Trophoblast cell (in vitro differentiated cells and primary cell): ENCODE data around the gene EPN2.

Source experiments
- DNase-seq, 2 donors: peaks; one replicate each; pipeline ENCODE4 v3.0.0-alpha.2; 2016
- H2AFZ ChIP-seq: 2 replicates; pipeline ENCODE4 v1.6.1; 2013; ENCODE audit warnings: low read length, moderate library complexity, mild to moderate bottlenecking; ENCODE audit not compliant: insufficient read depth, poor library complexity
- H2AK5ac ChIP-seq: 2 replicates; pipeline ENCODE4 v1.6.1; 2013; ENCODE audit warnings: mild to moderate bottlenecking, low read length
- H2BK120ac ChIP-seq: 2 replicates; pipeline ENCODE4 v1.6.1; 2013; ENCODE audit warnings: low read length, mild to moderate bottlenecking, moderate library complexity; ENCODE audit not compliant: insufficient read depth, poor library complexity
- H2BK12ac ChIP-seq: 2 replicates; pipeline ENCODE4 v1.6.1; 2013; ENCODE audit warnings: mild to moderate bottlenecking, low read length, moderate library complexity
- H2BK5ac ChIP-seq: 2 replicates; pipeline ENCODE4 v1.6.1; 2013; ENCODE audit warnings: low read length, low read depth, moderate library complexity, mild to moderate bottlenecking; ENCODE audit not compliant: poor library complexity
- H3K14ac ChIP-seq: 2 replicates; pipeline ENCODE4 v1.6.1; 2013; ENCODE audit warnings: mild to moderate bottlenecking, low read length
- H3K18ac ChIP-seq: 2 replicates; pipeline ENCODE4 v1.6.1; 2013; ENCODE audit warnings: mild to moderate bottlenecking, low read length
- H3K23ac ChIP-seq: 2 replicates; pipeline ENCODE4 v1.6.1; 2013; ENCODE audit warnings: low read length
- H3K27ac ChIP-seq: 2 replicates; pipeline ENCODE4 v1.5.1; 2013; ENCODE audit warnings: low read depth, mild to moderate bottlenecking, inconsistent platforms, low read length, moderate library complexity
- H3K27me3 ChIP-seq: 2 replicates; pipeline ENCODE4 v1.6.1; 2013; ENCODE audit warnings: inconsistent platforms, mild to moderate bottlenecking, low read length, moderate library complexity; ENCODE audit not compliant: insufficient read depth
- H3K36me3 ChIP-seq, 2 experiments: 1 replicate in 1 of 2; 2 replicates in 1 of 2; pipeline ENCODE4 v1.6.1; 2013; ENCODE audit warnings: low read length in 2 of 2, mild to moderate bottlenecking in 2 of 2, moderate library complexity in 1 of 2; ENCODE audit not compliant: insufficient read depth in 2 of 2, control insufficient read depth in 1 of 2
- H3K4ac ChIP-seq: 2 replicates; pipeline ENCODE4 v1.6.1; 2013; ENCODE audit warnings: low read depth, mild to moderate bottlenecking, low read length, moderate library complexity
- H3K4me1 ChIP-seq, 2 experiments: 1 replicate in 1 of 2; 2 replicates in 1 of 2; pipeline ENCODE4 v1.6.1; 2013; ENCODE audit warnings: low read length in 2 of 2, mild to moderate bottlenecking in 2 of 2, moderate library complexity in 1 of 2; ENCODE audit not compliant: insufficient read depth in 2 of 2, control insufficient read depth in 1 of 2
- H3K4me2 ChIP-seq: 2 replicates; pipeline ENCODE4 v1.6.1; 2013; ENCODE audit warnings: inconsistent platforms, mild to moderate bottlenecking, low read length, moderate library complexity
- H3K4me3 ChIP-seq: 2 replicates; pipeline ENCODE4 v1.5.1; 2013; ENCODE audit warnings: mild to moderate bottlenecking, low read depth, low read length, inconsistent platforms
- H3K79me1 ChIP-seq: one replicate; pipeline ENCODE4 v1.6.1; 2013; ENCODE audit warnings: low read length
- H3K79me2 ChIP-seq: 2 replicates; pipeline ENCODE4 v1.6.1; 2013; ENCODE audit warnings: low read length, mild to moderate bottlenecking; ENCODE audit not compliant: control insufficient read depth, insufficient read depth, poor library complexity
- H3K9ac ChIP-seq: 2 replicates; pipeline ENCODE4 v1.6.1; 2013; ENCODE audit warnings: mild to moderate bottlenecking, low read length
- H3K9me3 ChIP-seq: 2 replicates; pipeline ENCODE4 v1.6.1; 2013; ENCODE audit warnings: low read depth, mild to moderate bottlenecking, control low read depth, inconsistent platforms, low read length; ENCODE audit not compliant: insufficient read depth
- H4K12ac ChIP-seq: 2 replicates; pipeline ENCODE4 v1.6.1; 2013; ENCODE audit warnings: low read depth, mild to moderate bottlenecking, low read length, moderate library complexity
- H4K8ac ChIP-seq: 2 replicates; pipeline ENCODE4 v1.6.1; 2013; ENCODE audit warnings: low read depth, mild to moderate bottlenecking, low read length, moderate library complexity
- H4K91ac ChIP-seq: one replicate; pipeline ENCODE4 v1.6.1; 2013; ENCODE audit warnings: low read depth, mild to moderate bottlenecking, low read length, moderate library complexity
- WGBS: extraction: QIAGEN DNeasy Blood & Tissue Kit; methylation state at CpG from one replicate; pipeline ENCODE4 v1.1.7; 2013; ENCODE audit warnings: missing lambda C conversion rate; ENCODE audit not compliant: insufficient read length, insufficient coverage; ENCODE audit errors: extremely low coverage; 5-methylcytosine and 5-hydroxymethylcytosine counted together

The EPN2 gene

GRCh38 chr17:19295473-19296135 lies 58.4 kb downstream of the EPN2 start:
- Histone ChIP-seq H3K4me1 (peaks cover 3 to 6% of the 10 kb centered on the region in 2 experiments), H3K4ac (no peak overlapping the region), H4K91ac (no peak overlapping the region), H3K14ac (no peak overlapping the region), H3K9me3 (no peaks in the 10 kb centered on the region), H4K8ac (no peak overlapping the region), H3K27ac (no peak overlapping the region), H2BK5ac (no peak overlapping the region), H3K79me2 (peaks cover 2% of the 10 kb centered on the region), H3K36me3 (peaks cover 4% of the 10 kb centered on the region in 2 experiments), H2BK120ac (no peak overlapping the region), H3K79me1 (peaks cover 2% of the 10 kb centered on the region), H2AFZ (no peak overlapping the region), H3K27me3 (no peaks in the 10 kb centered on the region), H3K9ac (no peak overlapping the region), H3K23ac (no peak overlapping the region), H3K4me3 (no peak overlapping the region), H3K4me2 (no peak overlapping the region), H2BK12ac (no peak overlapping the region), H2AK5ac (no peak overlapping the region), H3K18ac (peak overlapping the region; percentile 41), H4K12ac (no peak overlapping the region)
- WGBS, result no CpG with 5 or more reads among the region's 8 CpGs
- DNase-seq, result no peak

- Histone ChIP-seq H3K9ac (no peak overlapping the region), H3K4me2 (no peak overlapping the region), H2AK5ac (no peak overlapping the region), H3K79me2 (no peaks in the 10 kb centered on the region), H3K27ac (no peak overlapping the region), H3K4me3 (no peak overlapping the region), H4K8ac (no peak overlapping the region), H3K36me3 (peaks cover 10% of the 10 kb centered on the region in 2 experiments), H3K4ac (no peak overlapping the region), H3K14ac (no peak overlapping the region), H4K91ac (no peak overlapping the region), H4K12ac (no peak overlapping the region), H3K27me3 (no peaks in the 10 kb centered on the region), H2BK5ac (no peak overlapping the region), H3K9me3 (no peaks in the 10 kb centered on the region), H3K79me1 (no peaks in the 10 kb centered on the region), H2AFZ (no peak overlapping the region), H3K18ac (no peak overlapping the region), H3K4me1 (no peaks in the 10 kb centered on the region), H2BK12ac (no peak overlapping the region), H3K23ac (no peak overlapping the region), H2BK120ac (no peak overlapping the region)
- whole genome bisulfite sequencing, result no CpG with 5 or more reads among the region's 11 CpGs
- DNase-seq, result no peak
Observed at GRCh38 chr17:19296786-19297778, 59.9 kb downstream of the EPN2 start.

GRCh38 chr17:19298569-19299213 lies 61.5 kb downstream of the EPN2 start:
- Histone ChIP-seq H3K9ac (no peak overlapping the region), H4K12ac (no peak overlapping the region), H3K4me3 (no peak overlapping the region), H3K79me1 (no peaks in the 10 kb centered on the region), H2BK5ac (no peak overlapping the region), H3K4me1 (peaks cover 0 to 2% of the 10 kb centered on the region in 2 experiments), H3K23ac (no peak overlapping the region), H3K4me2 (no peak overlapping the region), H4K8ac (no peak overlapping the region), H3K27me3 (no peaks in the 10 kb centered on the region), H3K4ac (no peak overlapping the region), H2BK120ac (no peak overlapping the region), H4K91ac (no peak overlapping the region), H2BK12ac (no peak overlapping the region), H3K9me3 (no peaks in the 10 kb centered on the region), H3K79me2 (no peaks in the 10 kb centered on the region), H3K27ac (no peak overlapping the region), H3K14ac (no peak overlapping the region), H3K18ac (no peak overlapping the region), H2AK5ac (no peak overlapping the region), H3K36me3 (peaks cover 8 to 11% of the 10 kb centered on the region in 2 experiments), H2AFZ (no peak overlapping the region)
- WGBS, result no CpG with 5 or more reads among the region's 6 CpGs
- no peak for DNase-seq

DNA sequence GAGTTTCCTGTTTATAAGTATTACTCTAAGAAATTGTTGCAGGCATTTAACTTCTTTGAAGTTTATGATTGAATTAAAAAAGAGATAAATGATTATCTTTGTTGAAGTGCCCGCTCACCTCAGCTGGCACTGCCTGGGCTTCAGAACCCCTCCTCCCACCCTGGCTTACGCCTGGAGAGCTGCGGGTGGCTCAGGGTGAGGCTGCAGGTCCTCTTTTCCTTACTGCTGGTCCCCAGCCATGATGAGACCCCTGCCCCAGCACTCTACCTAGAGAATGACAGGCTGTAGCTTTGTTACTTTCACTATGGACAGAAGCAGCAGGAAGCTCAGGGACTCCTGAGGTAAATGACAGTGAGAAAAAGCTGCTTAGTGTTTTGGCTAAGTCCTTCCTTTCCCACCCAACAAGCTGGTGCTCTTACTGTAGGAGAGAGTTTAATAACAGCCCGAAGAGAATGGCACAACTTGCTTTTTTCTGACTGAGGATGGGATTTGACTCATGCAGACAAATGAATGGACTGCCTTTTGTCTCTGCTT lies 62.1 kb downstream of the EPN2 start:
- Histone ChIP-seq H3K9ac (no peak overlapping the region), H2BK12ac (no peak overlapping the region), H4K91ac (no peak overlapping the region), H3K4ac (no peak overlapping the region), H3K4me3 (no peak overlapping the region), H3K9me3 (no peaks in the 10 kb centered on the region), H3K18ac (no peak overlapping the region), H3K23ac (no peak overlapping the region), H3K79me2 (no peaks in the 10 kb centered on the region), H3K4me1 (peaks cover 2 to 5% of the 10 kb centered on the region in 2 experiments), H4K12ac (no peak overlapping the region), H3K27me3 (no peaks in the 10 kb centered on the region), H3K79me1 (peaks cover 1% of the 10 kb centered on the region), H3K4me2 (no peak overlapping the region), H3K36me3 (peaks cover 9 to 13% of the 10 kb centered on the region in 2 experiments), H2BK120ac (no peak overlapping the region), H4K8ac (no peak overlapping the region), H2AFZ (no peak overlapping the region), H2BK5ac (no peak overlapping the region), H3K14ac (no peak overlapping the region), H2AK5ac (no peak overlapping the region), H3K27ac (no peak overlapping the region)
- no CpG with 5 or more reads among the region's 4 CpGs for WGBS
- DNase-seq, result no peak
